Measurements from ENCODE around the gene ART5. TPM values are rescaled to one million over a fixed set of nuclear protein-coding genes. Genes with fewer than 3 reads are reported as not detected.
"Not testable (repeated sequence)": the region's sequence is repeated elsewhere in the genome, so short reads cannot be mapped to it uniquely, and the experiment has no call there.

The ART5 gene
- total and polyA plus RNA-seq, 8 donors = 0.11 to 0.51 (median 0.22) TPM; not detected in 2

- H3K36me3 ChIP-seq = no peaks in the 10 kb centered on the region
- H3K27me3 ChIP-seq = no peaks in the 10 kb centered on the region
- FAIRE-seq (no peak), ATAC-seq (no peak), DNase-seq (no peak)
- no peaks in the 10 kb centered on the region for H3K9me3 ChIP-seq
- no peaks in the 10 kb centered on the region for H3K4me1 ChIP-seq
- H3K27ac ChIP-seq = no peak overlapping the region
- no peak for TF ChIP-seq CTCF (IDR thresholded peaks at IDR 0.05)
- WGBS, 2 donors = 18 to 23% methylated on average over 5 of the region's 5 CpGs
- no peak overlapping the region for H3K4me3 ChIP-seq
- intact Hi-C loops (cut with DNase I) = no loop called here
Observed at GRCh38 chr11:3605771-3606203, 36.0 kb downstream of the ART5 start.

GRCh38 chr11:3605283-3605662 is 36.5 kb downstream of the ART5 start:
- DNase-seq (no peak), FAIRE-seq (no peak), ATAC-seq (no peak)
- WGBS, 2 donors = 90 to 93% methylated on average over 3 of the region's 3 CpGs
- Histone ChIP-seq H3K27me3 (no peaks in the 10 kb centered on the region), H3K4me1 (no peaks in the 10 kb centered on the region), H3K9me3 (no peaks in the 10 kb centered on the region), H3K27ac (no peak overlapping the region), H3K4me3 (no peak overlapping the region), H3K36me3 (no peaks in the 10 kb centered on the region)
- intact Hi-C loops (cut with DNase I) = no loop called here
- TF ChIP-seq CTCF (IDR thresholded peaks at IDR 0.05) = no peak

GRCh38 chr11:3604167-3604566 is 37.6 kb downstream of the ART5 start:
- no peak for DNase-seq
- 73 to 84% methylated on average over 3 of the region's 3 CpGs for WGBS, 2 donors
- no peaks in the 10 kb centered on the region for H3K27me3 ChIP-seq
- no peak for TF ChIP-seq CTCF (IDR thresholded peaks at IDR 0.05)
- FAIRE-seq = no peak
- no peaks in the 10 kb centered on the region for H3K4me1 ChIP-seq
- ATAC-seq = no peak
- H3K4me3 ChIP-seq = no peak overlapping the region
- no peaks in the 10 kb centered on the region for H3K9me3 ChIP-seq
- no peaks in the 10 kb centered on the region for H3K36me3 ChIP-seq
- no peak overlapping the region for H3K27ac ChIP-seq
- intact Hi-C loops (cut with DNase I) = no loop called here

- H3K36me3 ChIP-seq; H3K4me1 ChIP-seq; FAIRE-seq; H3K9me3 ChIP-seq; H3K27ac ChIP-seq; intact Hi-C loops (cut with DNase I); H3K4me3 ChIP-seq; ATAC-seq; H3K27me3 ChIP-seq; DNase-seq: not testable (repeated sequence)
- WGBS, 2 donors = 77 to 80% methylated on average over 9 to 10 of the region's 10 CpGs
Observed at GRCh38 chr11:3600201-3600600, 41.6 kb downstream of the ART5 start.

- WGBS, 2 donors = 92 to 95% methylated on average over 15 of the region's 15 CpGs
Observed at GRCh38 chr11:3597743-3598142, 44.0 kb downstream of the ART5 start.

GRCh38 chr11:3591326-3591725 is 50.5 kb downstream of the ART5 start:
- H3K4me3 ChIP-seq; ATAC-seq; FAIRE-seq; intact Hi-C loops (cut with DNase I); DNase-seq; H3K27me3 ChIP-seq; H3K9me3 ChIP-seq; H3K27ac ChIP-seq; H3K36me3 ChIP-seq; H3K4me1 ChIP-seq: not testable (repeated sequence)
- WGBS, 2 donors = 92 to 93% methylated on average over 24 of the region's 24 CpGs

More at GRCh38 chr11:3597743-3598142, 44.0 kb downstream of the ART5 start:
- DNase-seq; intact Hi-C loops (cut with DNase I); H3K27ac ChIP-seq; H3K4me3 ChIP-seq; ATAC-seq; H3K27me3 ChIP-seq; FAIRE-seq; H3K4me1 ChIP-seq; H3K36me3 ChIP-seq; H3K9me3 ChIP-seq: not testable (repeated sequence)

- H3K27ac ChIP-seq; H3K9me3 ChIP-seq; H3K4me1 ChIP-seq; FAIRE-seq; H3K36me3 ChIP-seq; ATAC-seq; H3K4me3 ChIP-seq; H3K27me3 ChIP-seq; intact Hi-C loops (cut with DNase I); DNase-seq: not testable (repeated sequence)
- 47 to 52% methylated on average over 2 of the region's 2 CpGs for WGBS, 2 donors
Observed at GRCh38 chr11:3590193-3590592, 51.6 kb downstream of the ART5 start.

GRCh38 chr11:3588776-3589175 is 53.0 kb downstream of the ART5 start:
- FAIRE-seq; DNase-seq; H3K4me1 ChIP-seq; H3K27ac ChIP-seq; ATAC-seq; H3K4me3 ChIP-seq; H3K9me3 ChIP-seq; intact Hi-C loops (cut with DNase I); H3K27me3 ChIP-seq; H3K36me3 ChIP-seq: not testable (repeated sequence)
- WGBS, 2 donors = 81 to 82% methylated on average over 11 of the region's 11 CpGs
